HG03378 (cell line): Measurements from ENCODE around the gene BANK1.
A peak's percentile ranks its signal among the peaks of the same experiment; 100 is the strongest.

ENCODE experiments used
- ATAC-seq: cut with Tn5 transposase; IDR thresholded peaks from one replicate; pipeline ENCODE4 v1.9.1; 2021; ENCODE audit warnings: mild to moderate bottlenecking, moderate library complexity; ENCODE audit not compliant: unreplicated experiment

BANK1 gene

GRCh38 chr4:102007959-102008425 lies 217.5 kb downstream of the BANK1 start:
- peak; percentile 97 for ATAC-seq

GRCh38 chr4:102008711-102009110 lies 218.2 kb downstream of the BANK1 start:
- ATAC-seq: no peak

- ATAC-seq: no peak
Measured at GRCh38 chr4:102022343-102022742, 231.8 kb downstream of the BANK1 start.

- ATAC-seq: no peak
Measured at GRCh38 chr4:102027961-102028360, 237.4 kb downstream of the BANK1 start.

GRCh38 chr4:102031406-102031805 lies 240.9 kb downstream of the BANK1 start:
- no peak for ATAC-seq

- no peak for ATAC-seq
Measured at GRCh38 chr4:102036016-102036415, 245.5 kb downstream of the BANK1 start.

GRCh38 chr4:102036619-102037376 lies 246.3 kb downstream of the BANK1 start:
- no peak for ATAC-seq

- no peak for ATAC-seq
Measured at GRCh38 chr4:102037566-102037965, 247.0 kb downstream of the BANK1 start.

GRCh38 chr4:102042871-102043802 lies 252.6 kb downstream of the BANK1 start:
- ATAC-seq: no peak

- no peak for ATAC-seq
Measured at GRCh38 chr4:102047616-102048015, 257.1 kb downstream of the BANK1 start.

- no peak for ATAC-seq
Measured at GRCh38 chr4:102055805-102056204, 265.3 kb downstream of the BANK1 start.

GRCh38 chr4:102057122-102057521 lies 266.6 kb downstream of the BANK1 start:
- ATAC-seq: no peak

GRCh38 chr4:102061133-102061532 lies 270.6 kb downstream of the BANK1 start:
- ATAC-seq: peak; percentile 91

GRCh38 chr4:102064747-102065442 lies 274.4 kb downstream of the BANK1 start:
- no peak for ATAC-seq

- no peak for ATAC-seq
Measured at GRCh38 chr4:102076622-102077021, 286.1 kb downstream of the BANK1 start.

- no peak for ATAC-seq
Measured at GRCh38 chr4:102080184-102080583, 289.7 kb downstream of the BANK1 start.

- ATAC-seq: no peak
Measured at GRCh38 chr4:102089850-102090621, 299.5 kb downstream of the BANK1 start.

- ATAC-seq: no peak
Measured at GRCh38 chr4:102091656-102092055, 301.1 kb downstream of the BANK1 start.

GRCh38 chr4:102094481-102094880 lies 304.0 kb downstream of the BANK1 start:
- no peak for ATAC-seq

- no peak for ATAC-seq
Measured at GRCh38 chr4:102103368-102103767, 312.8 kb downstream of the BANK1 start.
